Kidney epithelial cell (primary cell): Measurements from ENCODE around the gene RMDN2. TPM values are rescaled to one million over a fixed set of nuclear protein-coding genes. Genes with fewer than 3 reads are reported as not detected.

Experiments
- DNase-seq: peaks from one replicate; pipeline ENCODE4 v3.0.0-alpha.2; 2010; ENCODE audit warnings: low read depth
- H3K27me3 ChIP-seq: 2 replicates; pipeline ENCODE4 v1.6.0; 2011; ENCODE audit warnings: low read length; ENCODE audit not compliant: control insufficient read depth, insufficient read depth
- H3K36me3 ChIP-seq: 2 replicates; pipeline ENCODE4 v1.5.1; 2011; ENCODE audit warnings: low read length; ENCODE audit not compliant: control insufficient read depth, insufficient read depth
- H3K4me3 ChIP-seq: 2 replicates; pipeline ENCODE4 v1.5.1; 2011; ENCODE audit warnings: low read depth, mild to moderate bottlenecking, control low read depth, low read length
- CTCF ChIP-seq: IDR thresholded peaks from 2 replicates; pipeline ENCODE4 v1.5.1; 2011; ENCODE audit warnings: mild to moderate bottlenecking, moderate library complexity, low read length, control low read depth, inconsistent platforms; ENCODE audit not compliant: insufficient read depth, poor library complexity, severe bottlenecking
- total RNA-seq: library from RNA; depleted of rRNA; stranded (reverse); fragments of >200 nt; gene quantifications from 2 replicates; pipeline ENCODE4 v1.2.3, GENCODE V29; 2015

RMDN2 gene
- total RNA-seq, 1 donor from 2014 or later = 2.7 TPM

GRCh38 chr2:38064801-38065501, 139.9 kb downstream of the RMDN2 start:
- DNase-seq = no peak
- no peaks in the 10 kb centered on the region for H3K36me3 ChIP-seq
- no peaks in the 10 kb centered on the region for H3K27me3 ChIP-seq
- TF ChIP-seq CTCF = no peak
- no peak overlapping the region for H3K4me3 ChIP-seq

- no peak for DNase-seq
- Histone ChIP-seq H3K36me3 (no peaks in the 10 kb centered on the region), H3K4me3 (no peak overlapping the region), H3K27me3 (no peaks in the 10 kb centered on the region)
- TF ChIP-seq CTCF = no peak
These were observed 140.5 kb downstream of the RMDN2 start for GRCh38 chr2:38065502-38066135.

DNA sequence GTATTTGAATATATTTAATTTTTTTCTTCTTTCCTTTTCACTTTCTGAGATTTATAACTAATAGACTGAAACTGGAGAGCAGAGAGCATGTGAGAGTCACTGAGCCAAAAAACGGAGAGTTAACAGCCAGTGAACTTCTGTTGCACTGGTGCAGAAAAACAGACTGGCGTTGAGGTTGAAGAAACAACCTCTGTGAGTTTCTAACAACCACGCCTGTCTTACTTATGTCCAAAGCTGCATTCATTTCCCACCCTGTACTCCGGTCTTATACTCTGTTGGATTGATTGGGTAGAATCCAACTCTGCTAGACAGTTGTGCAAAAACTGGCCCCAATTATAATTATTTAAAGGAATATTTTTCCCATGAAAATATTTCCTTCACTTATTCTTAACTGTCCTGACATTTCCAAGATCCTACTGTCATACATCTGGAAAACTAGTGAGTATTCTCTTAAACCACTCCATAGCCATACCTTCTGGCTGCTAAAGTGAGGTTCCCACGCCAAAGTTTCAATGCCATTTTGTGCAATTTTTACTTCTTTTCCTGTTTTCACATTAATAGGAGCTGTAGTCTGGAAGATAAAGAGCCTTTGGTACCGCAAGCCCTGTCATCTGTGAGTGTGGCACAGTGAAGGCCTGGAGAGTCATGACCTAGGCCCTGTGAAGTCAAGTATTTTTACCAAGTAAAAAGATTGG, 141.5 kb downstream of the RMDN2 start:
- Histone ChIP-seq H3K36me3 (no peaks in the 10 kb centered on the region), H3K4me3 (no peak overlapping the region), H3K27me3 (no peaks in the 10 kb centered on the region)
- DNase-seq = no peak
- no peak for TF ChIP-seq CTCF

Other genes starting within 250 kb of the RMDN2 start
- 2.5 and 8.1 TPM in 2 replicates for gene CYP1B1, start 150.9 kb downstream of the RMDN2 start, total RNA-seq